ENCODE measurements around the gene BCAP31.

DNA sequence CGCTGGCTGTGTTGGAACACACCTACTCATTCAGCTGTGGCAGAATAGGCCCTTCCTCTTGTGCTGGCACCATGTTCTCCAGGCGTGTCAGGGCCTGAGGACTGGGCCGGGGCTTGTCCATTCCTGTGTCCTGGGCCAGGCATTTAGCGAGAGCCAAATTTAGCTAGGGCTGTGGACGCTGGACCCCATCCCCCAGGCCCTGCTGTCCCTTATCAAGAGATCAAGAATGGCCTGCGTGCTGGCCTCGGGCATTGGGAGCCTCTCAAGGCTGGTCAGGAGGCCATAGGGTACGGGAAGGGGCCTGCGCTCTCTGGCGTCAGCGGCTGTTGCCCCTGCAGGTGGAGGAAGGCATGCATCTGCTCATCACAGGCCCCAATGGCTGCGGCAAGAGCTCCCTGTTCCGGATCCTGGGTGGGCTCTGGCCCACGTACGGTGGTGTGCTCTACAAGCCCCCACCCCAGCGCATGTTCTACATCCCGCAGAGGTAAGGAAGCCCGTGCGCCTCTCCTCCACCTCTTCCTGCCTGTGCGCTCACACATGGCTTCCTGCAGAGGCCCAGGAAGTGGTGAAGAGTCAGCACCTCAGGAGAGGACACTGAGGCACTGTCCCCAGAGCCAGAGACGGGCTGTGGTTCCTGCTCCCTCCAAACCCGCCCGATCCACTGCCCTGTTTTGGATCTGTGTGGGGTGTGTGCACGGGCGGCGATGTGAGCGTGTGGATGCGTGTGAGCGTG lies 15.7 kb upstream of the BCAP31 start:
- TF ChIP-seq CTCF (conservative IDR thresholded peaks at IDR 0.05) (no peak), ZFX (IDR thresholded peaks at IDR 0.05) (no peak)
